K562 (cell line): ENCODE data around the gene AGXT.

Experiments
- BACH1 ChIP-seq: fragments of 200-800 bp; sonication (Bioruptor generic); IDR thresholded peaks from 2 replicates; pipeline ENCODE4 v1.6.1; 2016; ENCODE audit warnings: missing genetic modification characterization, missing compliant biosample characterization
- CBFA2T2 ChIP-seq: fragments of 450-650 bp; conservative IDR thresholded peaks from 2 replicates; pipeline ENCODE4 v1.6.1; 2017; ENCODE audit warnings: mild to moderate bottlenecking
- EP300 ChIP-seq: IDR thresholded peaks from 2 replicates; pipeline ENCODE4 v1.6.1; 2012; ENCODE audit warnings: low read length, improper control_type of control experiment
- GTF2F1 ChIP-seq: IDR thresholded peaks from 2 replicates; pipeline ENCODE4 v1.6.1; 2011; ENCODE audit warnings: low read depth, low read length, improper control_type of control experiment
- HCFC1 ChIP-seq: IDR thresholded peaks from 2 replicates; pipeline ENCODE4 v1.6.1; 2012; ENCODE audit warnings: low read depth, low read length, improper control_type of control experiment
- NUFIP1 ChIP-seq: fragments of 450-650 bp; IDR thresholded peaks from 2 replicates; pipeline ENCODE4 v1.6.1; 2018; ENCODE audit not compliant: partially characterized antibody
- SMARCA5 ChIP-seq: fragments of 450-650 bp; IDR thresholded peaks from 2 replicates; pipeline ENCODE4 v1.6.1; 2016
- TF ChIP-seq, protein P1 (sequence below), 2 experiments: fragments of 450-650 bp in 1 of 2; sonication (generic) in 1 of 2; formaldehyde crosslinking in 1 of 2; IDR thresholded peaks in 1 of 2; conservative IDR thresholded peaks in 1 of 2; 2 replicates each; pipeline versions ENCODE4 v1.6.1 to v1.8.1; 2016 to 2023; ENCODE audit warnings: mild to moderate bottlenecking in 2 of 2, moderate library complexity in 2 of 2, inconsistent platforms in 1 of 2, missing genetic modification reagents in 1 of 2

DNA sequence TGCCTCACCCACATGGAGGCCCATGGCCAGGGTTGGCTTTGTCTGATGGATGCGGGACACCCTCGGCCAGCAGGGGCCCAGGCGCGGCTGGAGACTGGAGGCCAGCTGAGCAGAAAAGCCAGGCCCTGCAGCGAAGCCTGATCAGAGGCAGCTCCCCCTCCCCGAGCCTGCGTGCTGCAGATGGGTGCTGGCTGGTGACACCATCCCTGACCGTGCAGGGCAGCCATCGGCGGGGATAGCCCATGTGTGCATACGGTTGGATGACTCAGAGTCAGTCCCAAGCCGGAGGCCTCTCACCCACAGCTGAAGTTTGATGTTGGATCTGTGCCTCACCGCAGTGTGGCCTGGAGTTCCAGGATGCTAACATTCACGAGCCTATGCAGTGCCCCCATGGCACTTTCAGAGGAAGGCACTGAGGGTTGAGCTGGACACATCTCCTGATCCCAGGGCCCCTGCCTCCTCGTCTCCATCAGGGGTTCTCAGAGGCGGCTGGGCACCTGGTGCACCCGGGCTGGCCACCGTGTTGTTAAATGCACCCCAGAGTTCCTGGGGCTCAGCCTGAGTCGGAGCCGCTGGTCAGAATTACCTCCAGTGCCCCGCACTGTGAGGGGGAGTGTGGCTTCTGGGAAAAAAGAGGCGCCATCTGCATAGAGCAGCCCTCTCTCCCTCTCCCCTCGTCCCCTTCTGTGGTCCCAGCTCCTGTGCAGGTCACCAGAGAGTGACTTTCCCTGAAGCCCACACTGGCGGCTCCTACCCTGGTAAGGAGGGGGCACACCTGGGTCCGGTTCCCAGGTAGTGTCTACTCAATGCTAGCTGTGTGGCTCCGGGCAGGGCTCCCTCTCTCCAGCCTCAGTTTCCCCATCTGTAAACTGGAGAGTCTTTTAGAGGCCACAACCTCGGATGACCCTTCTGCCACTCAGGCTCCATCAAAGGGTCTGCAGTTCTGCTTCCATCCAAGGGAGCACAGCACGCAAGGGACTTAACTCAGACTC, 29.2 kb upstream of the AGXT start:
- TF ChIP-seq BACH1 (tag) = no peak
- no peak for TF ChIP-seq GTF2F1
- no peak for TF ChIP-seq CBFA2T2
- no peak for TF ChIP-seq HCFC1
- TF ChIP-seq EP300 = no peak
- TF ChIP-seq, protein P1, sequence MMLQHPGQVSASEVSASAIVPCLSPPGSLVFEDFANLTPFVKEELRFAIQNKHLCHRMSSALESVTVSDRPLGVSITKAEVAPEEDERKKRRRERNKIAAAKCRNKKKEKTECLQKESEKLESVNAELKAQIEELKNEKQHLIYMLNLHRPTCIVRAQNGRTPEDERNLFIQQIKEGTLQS (IDR thresholded peaks at IDR 0.05) = no peak
- TF ChIP-seq, protein P1 (CRISPR knock-in tag; conservative IDR thresholded peaks at IDR 0.05) = no peak
- no peak for TF ChIP-seq NUFIP1
- no peak for TF ChIP-seq SMARCA5
